GM10266 (cell line): ENCODE data around the gene ARMC9.
A peak's percentile ranks its signal among the peaks of the same experiment; 100 is the strongest.
"Not testable (repeated sequence)": the region's sequence is repeated elsewhere in the genome, so short reads cannot be mapped to it uniquely, and the experiment has no call there.

ENCODE experiments used
- DNase-seq: peaks from one replicate; pipeline ENCODE4 v3.0.0; 2012; ENCODE audit errors: extremely low spot score
- CTCF ChIP-seq: IDR thresholded peaks from 2 replicates; pipeline ENCODE4 v1.5.1; 2012; ENCODE audit warnings: mild to moderate bottlenecking, low read depth; ENCODE audit not compliant: control insufficient read depth, insufficient read depth; ENCODE audit errors: missing control alignments

Gene ARMC9

GRCh38 chr2:231408304-231408703 lies 209.9 kb downstream of the ARMC9 start:
- not testable (repeated sequence) for DNase-seq

- no peak for TF ChIP-seq CTCF
These were observed 211.3 kb downstream of the ARMC9 start for GRCh38 chr2:231409776-231410175.

GRCh38 chr2:231410293-231411004 lies 212.0 kb downstream of the ARMC9 start:
- peak; percentile 8 for TF ChIP-seq CTCF
- no peak for DNase-seq

More at GRCh38 chr2:231409776-231410175, 211.3 kb downstream of the ARMC9 start:
- no peak for DNase-seq

DNA sequence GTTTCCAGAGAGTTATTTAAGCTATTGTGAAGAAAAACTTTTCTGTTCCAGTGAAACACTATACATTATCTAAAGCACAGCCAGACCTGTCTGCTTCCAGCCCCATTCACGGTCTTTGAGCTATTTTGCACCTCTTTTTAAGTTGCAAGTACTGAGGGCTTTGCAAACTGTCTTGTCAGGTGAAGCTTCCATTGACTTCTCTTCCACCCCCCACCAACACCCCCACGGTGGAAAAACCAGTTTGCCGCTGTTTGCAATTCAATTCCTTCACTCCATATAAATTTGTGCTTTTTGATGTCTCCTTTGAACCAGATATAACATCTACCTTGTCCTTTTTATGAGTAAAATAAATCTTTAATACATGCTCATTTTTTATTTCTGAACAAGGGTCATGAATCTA lies 212.8 kb downstream of the ARMC9 start:
- DNase-seq: no peak
- TF ChIP-seq CTCF: no peak

DNA sequence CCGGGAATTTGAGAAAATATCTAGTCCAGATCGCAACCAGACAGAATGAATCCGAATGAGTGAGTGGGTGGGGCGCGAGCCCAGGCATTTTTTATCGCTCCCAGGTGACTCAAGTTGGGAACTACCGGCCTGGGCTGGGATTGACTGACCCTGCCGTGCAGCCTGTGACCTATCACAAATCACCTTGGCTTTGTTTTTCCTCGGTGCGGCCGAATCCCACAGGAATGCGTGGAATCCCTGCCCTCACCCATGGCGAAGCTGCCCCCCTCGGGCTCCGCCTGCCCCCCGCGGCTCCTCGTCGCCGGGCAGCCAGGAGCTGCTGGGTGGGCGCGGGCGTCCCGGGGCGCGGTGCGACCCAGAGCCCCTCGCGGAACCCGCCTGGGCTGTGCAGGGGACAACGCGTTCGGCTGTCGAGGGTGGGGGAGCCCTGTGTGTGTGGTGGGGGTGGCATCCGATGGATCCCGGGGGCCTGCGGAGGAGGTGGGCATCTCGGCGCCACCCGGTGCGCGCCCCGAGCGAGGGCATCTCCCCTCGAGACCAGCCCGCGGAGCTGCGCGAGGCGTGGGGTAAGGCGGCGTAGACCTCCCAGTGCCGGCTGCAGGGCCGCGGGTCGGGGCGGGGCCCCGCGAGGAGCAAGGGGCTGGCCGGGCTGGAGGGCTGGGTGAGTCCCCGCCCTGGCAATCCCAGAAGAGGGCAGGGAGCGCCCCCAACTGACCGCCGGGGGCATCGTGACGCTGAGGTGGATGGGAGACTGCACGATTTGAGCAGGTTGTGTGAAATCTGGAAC lies 213.6 kb downstream of the ARMC9 start:
- peak; percentile 96 for TF ChIP-seq CTCF
- peak; percentile 88 for DNase-seq

- TF ChIP-seq CTCF: no peak
- DNase-seq: no peak
These were observed 214.2 kb downstream of the ARMC9 start for GRCh38 chr2:231412618-231412963.

GRCh38 chr2:231413456-231413855 lies 215.0 kb downstream of the ARMC9 start:
- no peak for DNase-seq
- no peak for TF ChIP-seq CTCF
